HG03066 (cell line): ENCODE data around the gene OTOGL.
A peak's percentile ranks its signal among the peaks of the same experiment; 100 is the strongest.

Source experiments
- ATAC-seq: cut with Tn5 transposase; IDR thresholded peaks from one replicate; pipeline ENCODE4 v1.9.1; 2021; ENCODE audit warnings: low read depth; ENCODE audit not compliant: unreplicated experiment

OTOGL gene

DNA sequence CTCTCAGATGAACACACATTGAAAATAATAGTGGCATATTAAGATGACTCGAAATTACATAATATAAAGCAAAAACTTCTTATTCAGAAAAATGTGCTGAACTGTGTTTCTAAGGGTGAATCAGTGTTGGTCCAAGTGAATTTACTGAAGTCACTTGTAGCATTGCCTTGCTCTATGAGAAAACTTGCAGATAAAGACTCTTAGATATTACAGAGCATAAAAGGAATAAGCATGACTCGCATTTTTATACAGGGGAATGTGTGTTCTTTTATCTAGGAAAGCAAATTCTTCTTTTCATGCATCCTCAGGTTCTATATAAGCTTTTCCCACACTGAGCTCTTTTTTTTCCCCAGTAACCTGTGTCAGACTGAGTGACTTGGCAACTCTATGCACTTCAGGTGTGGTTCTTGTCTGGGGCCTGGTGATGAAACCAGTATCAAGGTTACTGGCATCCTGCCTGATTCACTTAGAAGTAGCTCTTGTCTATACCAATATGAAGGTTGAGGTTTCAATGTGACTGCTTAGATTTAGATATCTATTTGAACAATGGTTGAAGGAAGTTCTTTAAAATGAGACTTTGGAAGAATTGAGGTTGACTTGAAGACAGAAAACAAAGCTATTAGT, 76.1 kb downstream of the OTOGL start:
- ATAC-seq = no peak

DNA sequence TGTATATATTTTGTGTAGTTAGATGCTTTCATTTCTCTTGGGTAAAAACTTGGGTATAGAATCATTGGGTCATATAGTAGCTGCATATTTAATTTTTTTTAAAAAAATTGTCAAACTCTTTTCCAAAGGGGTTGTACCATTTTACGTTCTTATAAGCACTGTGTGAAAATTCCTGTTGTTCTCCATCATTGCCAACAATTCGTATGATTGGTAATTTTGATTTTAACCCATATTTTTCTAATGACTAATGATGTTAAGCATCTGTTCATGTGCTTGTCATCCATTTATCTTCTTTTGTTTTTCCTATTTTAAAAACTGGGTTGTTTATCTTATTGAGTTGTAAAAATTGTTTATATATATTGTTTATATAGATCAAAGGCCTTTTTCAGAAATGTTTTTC, 77.4 kb downstream of the OTOGL start:
- no peak for ATAC-seq

GRCh38 chr12:80178846-80179245, 79.5 kb downstream of the OTOGL start:
- peak; percentile 88 for ATAC-seq

- ATAC-seq = no peak
These were observed 84.6 kb downstream of the OTOGL start for GRCh38 chr12:80183939-80184338.

DNA sequence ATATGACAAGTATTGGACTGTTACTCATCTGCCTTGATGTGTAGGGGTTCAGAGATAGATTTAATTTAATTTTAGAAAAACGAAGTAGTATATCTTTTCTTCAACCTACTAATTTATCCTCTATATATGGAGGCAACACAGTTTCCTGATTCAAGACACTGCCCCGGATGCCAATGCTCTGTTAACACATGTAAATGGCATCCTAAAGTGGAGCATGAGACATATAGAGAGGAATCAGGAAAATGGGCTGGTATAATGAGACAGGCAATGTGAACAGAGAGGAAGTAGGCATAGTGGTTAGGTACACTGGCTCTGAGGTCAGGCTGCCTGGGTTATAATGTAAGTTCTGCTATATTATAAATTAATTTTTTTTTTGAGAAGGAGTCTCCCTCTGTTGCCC, 85.6 kb downstream of the OTOGL start:
- no peak for ATAC-seq

GRCh38 chr12:80186727-80187217, 87.4 kb downstream of the OTOGL start:
- peak; percentile 51 for ATAC-seq

DNA sequence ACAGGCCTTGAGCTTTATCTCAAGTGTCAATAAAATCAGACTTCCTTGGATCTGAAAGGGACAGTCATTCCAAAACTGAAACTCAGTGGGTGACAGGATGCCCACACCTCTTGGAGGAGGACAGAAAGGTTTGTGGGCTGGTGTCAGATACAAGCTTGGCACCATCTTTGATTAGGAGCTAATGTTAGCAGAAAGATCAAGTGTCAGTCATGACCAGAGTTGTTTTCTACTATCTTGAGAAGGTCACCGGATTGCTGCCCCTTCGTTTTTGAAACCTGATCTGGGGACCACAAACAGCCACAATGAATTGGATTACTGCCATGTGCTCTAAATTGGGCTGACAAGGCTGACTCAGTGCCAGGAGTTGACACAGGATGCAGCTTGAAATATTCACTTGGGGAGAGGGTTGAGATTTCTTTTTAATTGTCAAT, 88.3 kb downstream of the OTOGL start:
- ATAC-seq = peak; percentile 46

- ATAC-seq = no peak
These were observed 89.2 kb downstream of the OTOGL start for GRCh38 chr12:80188576-80188975.

- ATAC-seq = no peak
These were observed 89.9 kb downstream of the OTOGL start for GRCh38 chr12:80189241-80189640.

DNA sequence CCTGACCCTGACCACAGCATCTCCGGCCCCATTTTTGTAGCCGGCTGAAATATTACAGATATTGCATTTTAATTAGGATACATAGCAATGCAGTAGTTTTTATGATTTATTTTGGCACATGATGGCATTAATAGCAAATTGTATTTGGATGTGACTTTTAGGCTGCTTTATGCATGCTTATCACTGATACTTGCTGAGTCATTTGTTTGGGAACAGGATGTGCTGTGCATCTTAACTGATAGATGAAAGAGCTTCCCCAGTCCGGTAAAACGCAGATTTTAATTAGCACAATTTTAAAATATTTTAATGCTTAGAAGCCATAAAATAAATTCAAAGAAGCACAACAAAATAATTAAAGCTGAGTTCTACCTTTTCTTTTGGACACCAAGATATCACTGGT, 90.7 kb downstream of the OTOGL start:
- ATAC-seq = no peak

DNA sequence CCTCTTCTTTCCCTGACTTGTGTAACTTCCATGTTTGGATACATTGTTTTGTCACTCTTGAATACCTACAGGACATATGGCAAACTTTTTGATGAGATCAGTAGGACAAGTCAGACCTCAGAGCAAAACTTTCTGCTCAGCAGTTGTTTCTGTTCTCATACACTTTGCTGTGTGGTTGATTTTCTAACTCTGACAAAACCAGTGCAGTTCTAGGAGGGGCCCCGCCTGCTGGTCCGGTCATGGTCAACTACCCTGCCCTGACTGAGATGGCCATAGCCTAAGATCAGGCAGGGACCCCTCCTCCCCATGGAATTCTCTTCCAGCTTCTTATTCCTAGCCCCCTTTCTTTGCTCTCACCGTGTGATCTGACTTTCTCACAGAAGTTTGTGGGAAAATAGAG, 92.8 kb downstream of the OTOGL start:
- peak; percentile 41 for ATAC-seq

GRCh38 chr12:80193865-80194264, 94.5 kb downstream of the OTOGL start:
- no peak for ATAC-seq

DNA sequence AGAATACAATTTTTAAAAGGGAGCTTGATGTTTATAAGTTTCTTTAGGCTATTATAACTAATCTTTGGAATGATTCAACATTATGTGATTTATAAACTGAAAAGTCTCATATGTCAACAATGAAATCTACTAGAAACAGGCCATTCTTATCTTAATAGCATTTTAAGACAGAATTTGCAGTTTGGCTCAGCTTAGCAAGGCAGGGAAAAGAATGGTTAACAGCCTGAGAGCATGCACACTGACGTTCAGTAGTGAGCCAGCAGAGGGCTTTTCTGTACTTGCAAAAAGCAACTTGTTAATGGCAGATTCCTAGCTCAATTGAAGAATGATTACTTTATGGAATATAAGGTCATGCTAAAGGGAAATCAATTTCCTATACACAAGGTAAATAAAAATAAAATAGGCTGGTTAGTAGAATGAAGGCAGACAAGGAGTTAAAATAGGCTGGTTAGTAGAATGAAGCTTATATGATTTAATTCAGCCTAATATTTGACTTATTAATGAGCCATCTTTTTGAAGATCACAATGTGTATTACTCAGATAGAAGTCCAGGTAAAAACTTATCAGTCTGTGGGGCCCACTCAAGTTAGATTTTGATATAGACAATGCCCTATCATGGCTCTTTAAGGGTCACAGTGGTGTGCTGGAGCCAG, 95.9 kb downstream of the OTOGL start:
- no peak for ATAC-seq

DNA sequence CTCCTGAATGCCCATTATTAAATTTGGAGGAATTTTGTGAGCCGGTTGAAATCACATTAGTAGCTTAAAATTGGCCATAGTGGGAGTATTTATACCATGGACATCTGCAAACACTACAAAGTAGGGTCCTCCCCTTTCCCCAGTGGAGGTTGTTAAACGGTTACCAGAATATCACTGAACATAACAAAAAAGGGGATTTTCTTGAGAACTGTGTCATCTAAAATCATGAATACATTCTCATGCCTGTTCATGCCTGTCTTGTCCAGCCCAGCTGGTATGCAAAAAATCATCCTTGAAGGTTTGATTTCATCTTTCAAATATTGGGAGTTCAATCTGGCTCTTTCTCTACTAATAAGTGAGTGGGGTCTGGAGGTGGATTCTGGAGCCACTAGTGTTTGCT, 96.4 kb downstream of the OTOGL start:
- ATAC-seq = no peak

DNA sequence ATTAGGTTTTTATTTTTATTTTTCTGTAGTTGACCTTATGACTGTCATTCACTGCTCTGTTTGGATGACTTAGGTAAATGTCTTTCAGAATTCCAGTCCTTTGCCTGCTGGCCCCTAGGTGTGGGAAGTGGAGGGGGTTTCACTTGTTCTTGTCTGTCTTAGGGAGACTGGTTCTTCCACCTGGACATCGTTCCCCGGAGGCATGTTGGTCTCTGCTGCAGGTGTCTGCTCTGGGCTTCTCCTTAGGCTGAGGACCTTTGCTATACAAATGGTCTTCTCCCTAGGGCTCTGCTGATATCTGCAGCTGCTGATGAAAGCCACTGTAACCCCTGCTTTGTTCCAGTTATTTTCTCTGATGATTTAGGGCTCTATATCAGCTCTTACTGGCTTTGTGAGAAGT, 97.1 kb downstream of the OTOGL start:
- no peak for ATAC-seq

GRCh38 chr12:80198782-80199337, 99.5 kb downstream of the OTOGL start:
- no peak for ATAC-seq

GRCh38 chr12:80199931-80200330, 100.6 kb downstream of the OTOGL start:
- no peak for ATAC-seq

- ATAC-seq = no peak
These were observed 101.1 kb downstream of the OTOGL start for GRCh38 chr12:80200414-80200813.

DNA sequence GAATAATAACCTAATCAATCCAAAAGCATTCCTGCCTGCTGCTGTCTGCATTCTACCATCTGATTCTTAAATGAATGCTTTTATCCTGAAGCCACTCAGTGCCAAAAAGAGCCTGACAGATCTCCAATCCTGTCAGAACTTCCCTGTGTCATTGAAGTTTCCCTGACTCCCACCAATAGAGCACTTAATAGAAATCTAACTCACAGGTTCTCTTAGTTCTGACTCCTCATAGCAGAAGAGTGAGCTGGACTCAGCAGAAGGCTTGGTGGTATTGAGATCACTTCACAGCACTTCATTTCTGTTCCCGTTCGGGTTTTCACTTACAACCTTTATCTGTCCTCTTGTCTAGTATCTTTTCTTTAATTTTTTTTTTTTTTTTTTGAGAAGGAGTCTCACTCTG, 102.6 kb downstream of the OTOGL start:
- ATAC-seq = no peak

GRCh38 chr12:80205960-80206359, 106.6 kb downstream of the OTOGL start:
- no peak for ATAC-seq

GRCh38 chr12:80208071-80208470, 108.7 kb downstream of the OTOGL start:
- ATAC-seq = no peak

DNA sequence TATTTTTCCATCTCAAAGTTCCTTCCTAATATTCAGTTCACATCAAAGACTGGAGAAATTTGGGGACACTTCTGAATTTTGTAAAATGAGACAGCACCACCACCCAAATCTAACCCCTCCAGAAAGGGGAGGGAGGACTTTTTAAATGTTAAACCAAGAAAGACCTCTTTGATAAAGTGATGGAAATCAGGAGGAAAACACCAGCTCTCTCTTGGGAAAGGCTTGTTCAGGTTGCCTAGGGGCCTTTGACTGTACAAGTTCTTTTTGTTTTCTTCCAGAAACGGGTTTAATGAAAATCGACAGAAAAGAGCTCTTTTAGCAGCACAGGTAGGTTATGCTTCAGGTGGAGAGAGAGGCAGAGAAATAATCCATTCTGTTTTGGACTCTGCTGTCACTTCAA, 112.3 kb downstream of the OTOGL start:
- ATAC-seq = no peak
